IMR-90 (cell line): ENCODE data around the gene UNC13C.

ENCODE experiments used
- CEBPB ChIP-seq: IDR thresholded peaks from 2 replicates; pipeline ENCODE4 v1.6.1; 2012; ENCODE audit warnings: low read depth, low read length, improper control_type of control experiment
- CHD1 ChIP-seq: IDR thresholded peaks from 2 replicates; pipeline ENCODE4 v1.6.1; 2012; ENCODE audit warnings: low read depth, low read length, improper control_type of control experiment
- ELK1 ChIP-seq: fragments of 150-350 bp; IDR thresholded peaks from 2 replicates; pipeline ENCODE4 v1.6.1; 2016; ENCODE audit warnings: low read depth, mild to moderate bottlenecking, low read length, moderate library complexity, borderline replicate concordance
- MAFK ChIP-seq: IDR thresholded peaks from 2 replicates; pipeline ENCODE4 v1.6.1; 2012; ENCODE audit warnings: low read depth, low read length, improper control_type of control experiment
- MXI1 ChIP-seq: IDR thresholded peaks from 2 replicates; pipeline ENCODE4 v1.6.1; 2012; ENCODE audit warnings: low read depth, mild to moderate bottlenecking, low read length, moderate library complexity, borderline replicate concordance
- POLR2A ChIP-seq: IDR thresholded peaks from 2 replicates; pipeline ENCODE4 v1.6.1; 2012; ENCODE audit warnings: mild to moderate bottlenecking, low read depth, low read length
- RAD21 ChIP-seq: IDR thresholded peaks from 2 replicates; pipeline ENCODE4 v1.6.1; 2012; ENCODE audit warnings: low read length, improper control_type of control experiment
- RCOR1 ChIP-seq: IDR thresholded peaks from 2 replicates; pipeline ENCODE4 v1.6.1; 2012; ENCODE audit warnings: mild to moderate bottlenecking, low read length, improper control_type of control experiment; ENCODE audit not compliant: insufficient replicate concordance
- RFX5 ChIP-seq: IDR thresholded peaks from 2 replicates; pipeline ENCODE4 v1.8.0; 2012; ENCODE audit warnings: low read depth, mild to moderate bottlenecking, low read length, moderate library complexity
- TF ChIP-seq, protein P1 (sequence below): conservative IDR thresholded peaks from 2 replicates; pipeline ENCODE4 v1.5.1; 2012; ENCODE audit warnings: mild to moderate bottlenecking, low read depth, low read length, improper control_type of control experiment
- TF ChIP-seq, protein P2 (sequence below): fragments of 150-350 bp; IDR thresholded peaks from 2 replicates; pipeline ENCODE4 v1.6.1; 2017; ENCODE audit warnings: mild to moderate bottlenecking, antibody characterized with exemption, low read length, low read depth

- no peak for TF ChIP-seq CHD1
- no peak for TF ChIP-seq RAD21
- TF ChIP-seq POLR2A = no peak
- TF ChIP-seq, protein P1, sequence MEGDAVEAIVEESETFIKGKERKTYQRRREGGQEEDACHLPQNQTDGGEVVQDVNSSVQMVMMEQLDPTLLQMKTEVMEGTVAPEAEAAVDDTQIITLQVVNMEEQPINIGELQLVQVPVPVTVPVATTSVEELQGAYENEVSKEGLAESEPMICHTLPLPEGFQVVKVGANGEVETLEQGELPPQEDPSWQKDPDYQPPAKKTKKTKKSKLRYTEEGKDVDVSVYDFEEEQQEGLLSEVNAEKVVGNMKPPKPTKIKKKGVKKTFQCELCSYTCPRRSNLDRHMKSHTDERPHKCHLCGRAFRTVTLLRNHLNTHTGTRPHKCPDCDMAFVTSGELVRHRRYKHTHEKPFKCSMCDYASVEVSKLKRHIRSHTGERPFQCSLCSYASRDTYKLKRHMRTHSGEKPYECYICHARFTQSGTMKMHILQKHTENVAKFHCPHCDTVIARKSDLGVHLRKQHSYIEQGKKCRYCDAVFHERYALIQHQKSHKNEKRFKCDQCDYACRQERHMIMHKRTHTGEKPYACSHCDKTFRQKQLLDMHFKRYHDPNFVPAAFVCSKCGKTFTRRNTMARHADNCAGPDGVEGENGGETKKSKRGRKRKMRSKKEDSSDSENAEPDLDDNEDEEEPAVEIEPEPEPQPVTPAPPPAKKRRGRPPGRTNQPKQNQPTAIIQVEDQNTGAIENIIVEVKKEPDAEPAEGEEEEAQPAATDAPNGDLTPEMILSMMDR = no peak
- no peak for TF ChIP-seq RCOR1
- TF ChIP-seq MXI1 = no peak
- TF ChIP-seq RFX5 = no peak
- TF ChIP-seq MAFK = no peak
- TF ChIP-seq ELK1 = no peak
- TF ChIP-seq CEBPB = no peak
- TF ChIP-seq, protein P2, sequence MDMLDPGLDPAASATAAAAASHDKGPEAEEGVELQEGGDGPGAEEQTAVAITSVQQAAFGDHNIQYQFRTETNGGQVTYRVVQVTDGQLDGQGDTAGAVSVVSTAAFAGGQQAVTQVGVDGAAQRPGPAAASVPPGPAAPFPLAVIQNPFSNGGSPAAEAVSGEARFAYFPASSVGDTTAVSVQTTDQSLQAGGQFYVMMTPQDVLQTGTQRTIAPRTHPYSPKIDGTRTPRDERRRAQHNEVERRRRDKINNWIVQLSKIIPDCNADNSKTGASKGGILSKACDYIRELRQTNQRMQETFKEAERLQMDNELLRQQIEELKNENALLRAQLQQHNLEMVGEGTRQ = no peak
These were observed 367.6 kb downstream of the UNC13C start for GRCh38 chr15:54345827-54346226.
